ENCODE data around the gene ZBTB7C.

The ZBTB7C gene

GRCh38 chr18:48060346-48060745 lies 348.8 kb downstream of the ZBTB7C start:
- DNase-seq (ENCODE audit: low read depth, low spot score) = no peak
- no peak overlapping the region for H3K27ac ChIP-seq

GRCh38 chr18:48059455-48060010 lies 349.6 kb downstream of the ZBTB7C start:
- DNase-seq (ENCODE audit: low read depth, low spot score) = no peak
- no peak overlapping the region for H3K27ac ChIP-seq

GRCh38 chr18:48058486-48058885 lies 350.7 kb downstream of the ZBTB7C start:
- no peak for DNase-seq (ENCODE audit: low read depth, low spot score)

GRCh38 chr18:48057018-48057417 lies 352.2 kb downstream of the ZBTB7C start:
- no peak overlapping the region for H3K27ac ChIP-seq
- DNase-seq (ENCODE audit: low read depth, low spot score) = no peak

More at GRCh38 chr18:48058486-48058885, 350.7 kb downstream of the ZBTB7C start:
- no peak overlapping the region for H3K27ac ChIP-seq

GRCh38 chr18:48055351-48055750 lies 353.8 kb downstream of the ZBTB7C start:
- DNase-seq (ENCODE audit: low read depth, low spot score) = no peak

GRCh38 chr18:48053881-48054816 lies 355.0 kb downstream of the ZBTB7C start:
- no peak overlapping the region for H3K27ac ChIP-seq
- DNase-seq (ENCODE audit: low read depth, low spot score) = no peak

More at GRCh38 chr18:48055351-48055750, 353.8 kb downstream of the ZBTB7C start:
- no peak overlapping the region for H3K27ac ChIP-seq

- H3K27ac ChIP-seq = no peak overlapping the region
- DNase-seq (ENCODE audit: low read depth, low spot score) = no peak
Measured at GRCh38 chr18:48052842-48053241, 356.3 kb downstream of the ZBTB7C start.

- no peak overlapping the region for H3K27ac ChIP-seq
- no peak for DNase-seq (ENCODE audit: low read depth, low spot score)
Measured at GRCh38 chr18:48051945-48052840, 357.0 kb downstream of the ZBTB7C start.

GRCh38 chr18:48050176-48050575 lies 359.0 kb downstream of the ZBTB7C start:
- no peak overlapping the region for H3K27ac ChIP-seq
- DNase-seq (ENCODE audit: low read depth, low spot score) = no peak

GRCh38 chr18:48049757-48050156 lies 359.4 kb downstream of the ZBTB7C start:
- no peak for DNase-seq (ENCODE audit: low read depth, low spot score)
- no peak overlapping the region for H3K27ac ChIP-seq

GRCh38 chr18:48048251-48048650 lies 360.9 kb downstream of the ZBTB7C start:
- no peak for DNase-seq (ENCODE audit: low read depth, low spot score)
- H3K27ac ChIP-seq = no peak overlapping the region

GRCh38 chr18:48046843-48047242 lies 362.3 kb downstream of the ZBTB7C start:
- H3K27ac ChIP-seq = no peak overlapping the region
- DNase-seq (ENCODE audit: low read depth, low spot score) = no peak

GRCh38 chr18:48045744-48046143 lies 363.4 kb downstream of the ZBTB7C start:
- no peak for DNase-seq (ENCODE audit: low read depth, low spot score)

GRCh38 chr18:48044944-48045343 lies 364.2 kb downstream of the ZBTB7C start:
- no peak for DNase-seq (ENCODE audit: low read depth, low spot score)
- no peak overlapping the region for H3K27ac ChIP-seq

More at GRCh38 chr18:48045744-48046143, 363.4 kb downstream of the ZBTB7C start:
- H3K27ac ChIP-seq = no peak overlapping the region

GRCh38 chr18:48043166-48043565 lies 366.0 kb downstream of the ZBTB7C start:
- H3K27ac ChIP-seq = no peak overlapping the region
- DNase-seq (ENCODE audit: low read depth, low spot score) = no peak

- no peak overlapping the region for H3K27ac ChIP-seq
Measured at GRCh38 chr18:48042431-48042830, 366.8 kb downstream of the ZBTB7C start.

GRCh38 chr18:48040457-48041110 lies 368.6 kb downstream of the ZBTB7C start:
- DNase-seq (ENCODE audit: low read depth, low spot score) = no peak
- H3K27ac ChIP-seq = no peak overlapping the region

More at GRCh38 chr18:48042431-48042830, 366.8 kb downstream of the ZBTB7C start:
- no peak for DNase-seq (ENCODE audit: low read depth, low spot score)

GRCh38 chr18:48039769-48040215 lies 369.4 kb downstream of the ZBTB7C start:
- no peak for DNase-seq (ENCODE audit: low read depth, low spot score)
- no peak overlapping the region for H3K27ac ChIP-seq

GRCh38 chr18:48038636-48039035 lies 370.5 kb downstream of the ZBTB7C start:
- no peak for DNase-seq (ENCODE audit: low read depth, low spot score)
- no peak overlapping the region for H3K27ac ChIP-seq
